Heart right ventricle (tissue), 16 donors: ENCODE results near the gene ZNF219. TPM values are rescaled to one million over a fixed set of nuclear protein-coding genes. Genes with fewer than 3 reads are reported as not detected.

ENCODE experiments used
- ATAC-seq, 8 donors: fragments of 200-7000 bp; cut with Tn5 transposase; one replicate each; pipeline ENCODE4 v1.9.1; 2020; ENCODE audit warnings: mild to moderate bottlenecking in 8 of 8, moderate library complexity in 8 of 8, moderate number of reproducible peaks in 1 of 8
- DNase-seq, 2 donors: peaks; one replicate each; pipeline ENCODE4 v3.0.0-alpha.2; 2020
- H3K27ac ChIP-seq, 10 donors: fragments of 200-600 bp; sonication (generic) in 2 of 10; one replicate each; pipeline versions ENCODE4 v1.5.0 to v1.8.0; 2020 to 2022; ENCODE audit warnings: mild to moderate bottlenecking in 3 of 10
- H3K27me3 ChIP-seq, 7 donors: fragments of 200-600 bp; one replicate each; pipeline ENCODE4 v1.8.0; 2021 to 2022; ENCODE audit warnings: mild to moderate bottlenecking in 2 of 7
- H3K36me3 ChIP-seq, 9 donors: fragments of 200-600 bp; sonication (generic) in 1 of 9; one replicate each; pipeline versions ENCODE4 v1.5.0 to v1.8.0; 2020 to 2022; ENCODE audit warnings: mild to moderate bottlenecking in 2 of 9
- H3K4me1 ChIP-seq, 9 donors: fragments of 200-600 bp; sonication (generic) in 1 of 9; one replicate each; pipeline versions ENCODE4 v1.5.0 to v1.8.0; 2020 to 2022; ENCODE audit warnings: mild to moderate bottlenecking in 4 of 9
- H3K4me3 ChIP-seq, 10 donors: fragments of 200-600 bp; sonication (generic) in 2 of 10; one replicate each; pipeline versions ENCODE4 v1.5.0 to v1.8.0; 2020 to 2022; ENCODE audit warnings: mild to moderate bottlenecking in 7 of 10, moderate library complexity in 2 of 10
- H3K9me3 ChIP-seq, 11 donors: fragments of 200-600 bp in 10 of 11; sonication (generic) in 2 of 11; one replicate each; pipeline versions ENCODE4 v1.5.0 to v1.8.0; 2013 to 2022; ENCODE audit warnings: mild to moderate bottlenecking in 2 of 11, control low read depth in 1 of 11, moderate library complexity in 1 of 11
- WGBS, 2 donors: extraction: QIAGEN DNeasy Blood & Tissue Kit; methylation state at CpG; one replicate each; pipeline ENCODE4 v1.1.7; 2013; ENCODE audit warnings: inconsistent platforms in 1 of 2; 5-methylcytosine and 5-hydroxymethylcytosine counted together
- intact Hi-C, 10 donors: fragments of 100-400 bp; cut with DNase I; formaldehyde crosslinking; loops; one replicate each; pipeline versions ENCODE4 v1.11.1 to v1.14.2; 2022
- polyA plus RNA-seq, 2 donors: library from polyadenylated mRNA; stranded (reverse); fragments of 200-250 nt; gene quantifications; one replicate each; pipeline ENCODE4 v1.2.3, GENCODE V29; 2013
- total RNA-seq, 10 donors: library from RNA; stranded (reverse); fragmentation: NEBNext Ultra II Directional in 3 of 10; extraction: Animal tissue kit (Norgen Biotek cat#: 25700) in 3 of 10; gene quantifications; one replicate each; pipeline versions ENCODE4 v1.2.1 to v1.2.4, GENCODE V29; 2021 to 2023
- TF ChIP-seq, protein P1 (sequence below), 9 donors: fragments of 200-600 bp; sonication (generic) in 2 of 9; IDR thresholded peaks; one replicate each; pipeline versions ENCODE4 v1.5.0 to v1.8.0; 2021 to 2022; ENCODE audit warnings: antibody characterized with exemption in 9 of 9, mild to moderate bottlenecking in 5 of 9, moderate library complexity in 1 of 9
- donor health status: Arrhythmogenic right ventricular cardiomyopathy.
- donor health status: ischemic (EF 13 %, LVEDD 7.1; RV severe dilation, severe dysfunction).
- donor health status: healthy with polysubstance abuse.
- donor health status: DM: no; HTN: yes; CAD: no.
- donor health status: DM: no; HTN: no; CAD: no.
- donor health status: ischemic (EF 25% LVEDD 6.9; RV normal size, moderate dysfunction).
- donor health status: ischemic (EF 25% LVEDD 5.7; RV mildly dilated, moderate dysfunction).
- donor health status: healthy.
- donor health status: DM: yes; HTN: yes; CAD: no.
- donor health status: Ischemic cardiomyopathy.
- donor health status: ischemic (EF 35%, LVEDD 5.7; RV mildly dilated, moderate dysfunction).
- donor health status: nonischemic (EF 11% LVEDD 7.7; RV severe dilation, severe dysfunction).
- donor health status: DM: yes; HTN: yes; CAD: no.
- donor health status: PGD.
- donor health status: ischemic (EF 29% LVEDD 5.4; RV normal size, mild dysfunction).
- donor health status: nonischemic (EF 23%, LVEDD 6.1; RV moderate dilation, normal function).

ZNF219 gene
- total and polyA plus RNA-seq, 12 donors: 22.1 to 58.4 (median 34.6) TPM

DNA sequence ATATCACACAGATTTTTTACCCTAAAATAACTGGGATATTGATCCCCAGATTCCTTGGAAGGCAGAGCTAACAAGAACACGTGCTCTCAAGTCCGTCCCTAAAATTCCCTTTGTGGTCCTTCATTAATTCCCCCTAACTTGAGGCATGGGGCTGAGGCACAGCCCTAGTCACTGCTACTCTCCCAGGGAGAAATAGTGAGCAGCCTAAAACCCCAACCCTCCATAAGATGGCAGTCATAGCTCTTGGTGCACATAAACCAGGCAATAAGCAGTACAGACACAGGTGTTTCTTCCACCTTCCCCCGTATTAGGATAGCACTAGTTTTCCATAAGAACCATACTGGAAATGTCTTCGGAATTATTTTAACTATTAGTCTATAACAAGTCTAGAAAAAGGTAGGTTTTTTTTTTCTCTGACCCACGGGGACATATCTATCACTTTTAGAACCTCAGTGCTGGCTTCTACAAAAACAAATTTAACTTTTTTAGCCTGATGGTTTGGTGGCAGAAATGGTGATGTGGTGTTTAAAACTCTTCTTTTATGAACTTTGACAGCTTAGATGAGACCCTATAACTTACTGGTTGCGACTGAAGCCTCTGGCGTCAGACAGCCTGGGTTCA, 31.5 kb downstream of the ZNF219 start:
- peaks cover 6 to 37% (median 27%) of the 10 kb centered on the region in 9 donors for H3K4me1 ChIP-seq
- H3K4me3 ChIP-seq: no peak overlapping the region
- no peaks in the 10 kb centered on the region for H3K9me3 ChIP-seq
- intact Hi-C loops: loop anchor here in 3 of 10 donors (5.0 kb wide), 2 partner anchors 35 to 40 kb away; partner anchors contain the start of gene TMEM253 (in 1 of the 3)
- 82 to 83% methylated on average over 7 of the region's 7 CpGs for WGBS, 2 donors
- TF ChIP-seq, protein P1, sequence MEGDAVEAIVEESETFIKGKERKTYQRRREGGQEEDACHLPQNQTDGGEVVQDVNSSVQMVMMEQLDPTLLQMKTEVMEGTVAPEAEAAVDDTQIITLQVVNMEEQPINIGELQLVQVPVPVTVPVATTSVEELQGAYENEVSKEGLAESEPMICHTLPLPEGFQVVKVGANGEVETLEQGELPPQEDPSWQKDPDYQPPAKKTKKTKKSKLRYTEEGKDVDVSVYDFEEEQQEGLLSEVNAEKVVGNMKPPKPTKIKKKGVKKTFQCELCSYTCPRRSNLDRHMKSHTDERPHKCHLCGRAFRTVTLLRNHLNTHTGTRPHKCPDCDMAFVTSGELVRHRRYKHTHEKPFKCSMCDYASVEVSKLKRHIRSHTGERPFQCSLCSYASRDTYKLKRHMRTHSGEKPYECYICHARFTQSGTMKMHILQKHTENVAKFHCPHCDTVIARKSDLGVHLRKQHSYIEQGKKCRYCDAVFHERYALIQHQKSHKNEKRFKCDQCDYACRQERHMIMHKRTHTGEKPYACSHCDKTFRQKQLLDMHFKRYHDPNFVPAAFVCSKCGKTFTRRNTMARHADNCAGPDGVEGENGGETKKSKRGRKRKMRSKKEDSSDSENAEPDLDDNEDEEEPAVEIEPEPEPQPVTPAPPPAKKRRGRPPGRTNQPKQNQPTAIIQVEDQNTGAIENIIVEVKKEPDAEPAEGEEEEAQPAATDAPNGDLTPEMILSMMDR (IDR thresholded peaks at IDR 0.05): no peak
- H3K27me3 ChIP-seq: peaks cover 0 to 17% (median 0%) of the 10 kb centered on the region in 7 donors
- H3K36me3 ChIP-seq: no peaks in the 10 kb centered on the region
- H3K27ac ChIP-seq: peak overlapping the region in 1 of 10 donors; percentile 1
- ATAC-seq (no peak), DNase-seq (no peak)

DNA sequence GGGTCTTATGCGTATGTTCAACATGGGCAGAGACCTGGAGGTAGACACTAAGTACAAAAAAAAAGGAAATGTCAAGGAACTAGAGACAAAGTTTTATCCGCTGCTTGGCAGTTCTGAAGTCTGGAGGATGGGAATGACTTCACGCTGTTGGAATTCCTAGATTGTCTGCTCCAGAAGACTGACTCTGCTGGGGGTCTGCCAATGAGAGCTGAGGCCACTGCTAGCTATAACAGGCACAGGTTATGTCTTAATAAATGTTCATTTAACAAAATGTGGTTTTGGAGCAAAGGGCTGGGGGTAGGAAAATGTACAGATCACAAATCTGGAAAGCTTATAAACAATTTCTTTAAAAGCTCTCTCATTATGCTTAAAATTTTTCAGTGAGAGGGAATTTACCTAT, 35.0 kb downstream of the ZNF219 start:
- TF ChIP-seq, protein P1 (IDR thresholded peaks at IDR 0.05): no peak
- intact Hi-C loops: no loop called here
- no peak for DNase-seq
- H3K4me1 ChIP-seq: peaks cover under 1 to 14% (median 6%) of the 10 kb centered on the region in 9 donors
- H3K4me3 ChIP-seq: no peak overlapping the region
- no peaks in the 10 kb centered on the region for H3K36me3 ChIP-seq
- 37 to 42% methylated on average over 3 of the region's 3 CpGs for WGBS, 2 donors
- no peaks in the 10 kb centered on the region for H3K9me3 ChIP-seq
- no peak overlapping the region for H3K27ac ChIP-seq
- peak in 2 of 8 donors; percentile 55 to 67 for ATAC-seq
- peaks cover 0 to 3% (median 0%) of the 10 kb centered on the region in 7 donors for H3K27me3 ChIP-seq

DNA sequence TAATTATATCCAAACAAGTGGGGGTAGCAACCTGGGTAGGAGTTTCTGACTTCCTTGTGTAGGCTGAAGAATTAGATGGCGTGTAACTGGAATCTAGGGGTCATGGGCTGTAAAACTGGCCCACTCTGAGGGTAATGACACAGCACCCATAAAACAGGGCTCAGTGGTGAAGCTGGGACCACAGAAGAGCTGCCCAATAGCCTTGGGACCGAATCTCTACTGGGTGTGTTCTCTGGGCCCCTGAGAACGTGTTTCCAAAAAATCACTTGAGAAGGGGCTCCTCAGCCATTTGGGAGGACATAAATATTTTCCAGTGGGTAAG, 37.1 kb downstream of the ZNF219 start:
- no peak for ATAC-seq
- 95 to 99% methylated on average over 3 of the region's 3 CpGs for WGBS, 2 donors
- Histone ChIP-seq H3K4me3 (no peak overlapping the region), H3K9me3 (no peaks in the 10 kb centered on the region), H3K36me3 (no peaks in the 10 kb centered on the region), H3K27ac (no peak overlapping the region), H3K4me1 (peaks cover 0 to 12% (median 9%) of the 10 kb centered on the region in 9 donors), H3K27me3 (no peaks in the 10 kb centered on the region)
- intact Hi-C loops: no loop called here
- TF ChIP-seq, protein P1 (IDR thresholded peaks at IDR 0.05): no peak
- no peak for DNase-seq

- no peak overlapping the region for H3K27ac ChIP-seq
- whole genome bisulfite sequencing, 2 donors: 77 to 85% methylated on average over 13 of the region's 13 CpGs
- H3K4me1 ChIP-seq: peaks cover 0 to 16% (median 9%) of the 10 kb centered on the region in 9 donors
- TF ChIP-seq, protein P1 (IDR thresholded peaks at IDR 0.05): no peak
- no peak overlapping the region for H3K4me3 ChIP-seq
- intact Hi-C loops: no loop called here
- H3K9me3 ChIP-seq: no peaks in the 10 kb centered on the region
- no peaks in the 10 kb centered on the region for H3K36me3 ChIP-seq
- no peak for ATAC-seq
- no peak for DNase-seq
- H3K27me3 ChIP-seq: no peaks in the 10 kb centered on the region
These were observed 37.7 kb downstream of the ZNF219 start for GRCh38 chr14:21060614-21061346.
